HEK293T (cell line): ENCODE results near the gene KDM5A.

ENCODE experiments used
- CTCF ChIA-PET: fragments of 350-600 bp; formaldehyde crosslinking; extraction: SDS; loops from one replicate; lab custom pipeline; 2021; ENCODE audit warnings: antibody characterized with exemption, inconsistent platforms; lab: Yijun Ruan, JAX
- POLR2A ChIA-PET: fragments of 350-600 bp; formaldehyde crosslinking; extraction: SDS; loops from one replicate; lab custom pipeline; 2020; ENCODE audit warnings: antibody characterized with exemption, inconsistent platforms; lab: Yijun Ruan, JAX
- DNase-seq: peaks from one replicate; pipeline ENCODE4 v3.0.0; 2012; ENCODE audit warnings: mixed read lengths; ENCODE audit errors: extremely low spot score
- ARNT ChIP-seq: fragments of 450-650 bp; IDR thresholded peaks from 2 replicates; pipeline ENCODE4 v1.6.1; 2017; ENCODE audit warnings: mild to moderate bottlenecking
- BHLHE40 ChIP-seq: fragments of 450-650 bp; IDR thresholded peaks from 2 replicates; pipeline ENCODE4 v1.6.1; 2016; ENCODE audit warnings: mild to moderate bottlenecking, moderate library complexity, borderline replicate concordance
- CTBP1 ChIP-seq: fragments of 450-650 bp; IDR thresholded peaks from 2 replicates; pipeline ENCODE4 v1.6.1; 2016; ENCODE audit warnings: borderline replicate concordance
- ELF4 ChIP-seq: fragments of 450-650 bp; IDR thresholded peaks from 2 replicates; pipeline ENCODE4 v1.6.1; 2017; ENCODE audit warnings: antibody characterized with exemption
- FOXA1 ChIP-seq: fragments of 450-650 bp; IDR thresholded peaks from 2 replicates; pipeline ENCODE4 v1.6.1; 2016; ENCODE audit warnings: mild to moderate bottlenecking
- FOXK2 ChIP-seq: fragments of 450-650 bp; IDR thresholded peaks from 2 replicates; pipeline ENCODE4 v1.6.1; 2016; ENCODE audit warnings: mild to moderate bottlenecking
- FOXM1 ChIP-seq: fragments of 450-650 bp; IDR thresholded peaks from 2 replicates; pipeline ENCODE4 v1.6.1; 2017; ENCODE audit warnings: mild to moderate bottlenecking, borderline replicate concordance
- HDGF ChIP-seq: fragments of 450-650 bp; IDR thresholded peaks from 2 replicates; pipeline ENCODE4 v1.6.1; 2017; ENCODE audit warnings: antibody characterized with exemption, borderline replicate concordance
- L3MBTL2 ChIP-seq: fragments of 450-650 bp; conservative IDR thresholded peaks from 2 replicates; pipeline ENCODE4 v1.6.1; 2016; ENCODE audit warnings: mild to moderate bottlenecking
- LEF1 ChIP-seq: fragments of 450-650 bp; IDR thresholded peaks from 2 replicates; pipeline ENCODE4 v1.6.1; 2017; ENCODE audit warnings: mild to moderate bottlenecking, borderline replicate concordance
- NFRKB ChIP-seq: fragments of 450-650 bp; IDR thresholded peaks from 2 replicates; pipeline ENCODE4 v1.6.1; 2016; ENCODE audit warnings: mild to moderate bottlenecking, moderate library complexity
- SP1 ChIP-seq: fragments of 450-650 bp; IDR thresholded peaks from 2 replicates; pipeline ENCODE4 v1.6.1; 2017
- SUZ12 ChIP-seq: fragments of 450-650 bp; IDR thresholded peaks from 2 replicates; pipeline ENCODE4 v1.6.1; 2016; ENCODE audit warnings: mild to moderate bottlenecking
- TARDBP ChIP-seq: fragments of 450-650 bp; IDR thresholded peaks from 2 replicates; pipeline ENCODE4 v1.6.1; 2016
- ZNF384 ChIP-seq: fragments of 450-650 bp; IDR thresholded peaks from 2 replicates; pipeline ENCODE4 v1.6.1; 2016
- TF ChIP-seq, protein P1 (sequence below): fragments of 450-650 bp; IDR thresholded peaks from 2 replicates; pipeline ENCODE4 v1.6.1; 2016

Gene KDM5A

DNA sequence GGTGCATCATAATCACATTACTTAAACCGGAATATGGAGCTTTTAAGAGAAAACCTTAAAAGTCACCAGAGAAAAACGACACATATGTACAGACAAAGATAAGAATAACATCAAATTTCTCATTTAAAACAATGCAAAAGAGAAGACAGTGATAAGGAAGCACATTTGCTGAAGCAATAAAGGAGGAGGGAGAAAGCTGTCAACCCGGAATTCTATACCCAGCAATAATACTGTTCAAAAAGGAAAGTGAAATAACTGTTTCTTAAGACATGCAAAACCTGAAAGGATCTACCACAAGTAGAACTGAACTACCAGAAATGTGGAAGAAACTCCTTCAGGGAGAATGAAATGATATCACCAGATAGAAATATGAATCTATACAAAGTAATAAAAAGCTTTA, 141.8 kb downstream of the KDM5A start:
- POLR2A ChIA-PET = no interaction called here
- DNase-seq = no peak
- TF ChIP-seq CTBP1 (no peak), SUZ12 (no peak), ZNF384 (no peak), NFRKB (no peak), SP1 (no peak), ELF4 (no peak), BHLHE40 (no peak), TARDBP (no peak), FOXM1 (no peak), HDGF (no peak), ARNT (no peak)
- TF ChIP-seq, protein P1, sequence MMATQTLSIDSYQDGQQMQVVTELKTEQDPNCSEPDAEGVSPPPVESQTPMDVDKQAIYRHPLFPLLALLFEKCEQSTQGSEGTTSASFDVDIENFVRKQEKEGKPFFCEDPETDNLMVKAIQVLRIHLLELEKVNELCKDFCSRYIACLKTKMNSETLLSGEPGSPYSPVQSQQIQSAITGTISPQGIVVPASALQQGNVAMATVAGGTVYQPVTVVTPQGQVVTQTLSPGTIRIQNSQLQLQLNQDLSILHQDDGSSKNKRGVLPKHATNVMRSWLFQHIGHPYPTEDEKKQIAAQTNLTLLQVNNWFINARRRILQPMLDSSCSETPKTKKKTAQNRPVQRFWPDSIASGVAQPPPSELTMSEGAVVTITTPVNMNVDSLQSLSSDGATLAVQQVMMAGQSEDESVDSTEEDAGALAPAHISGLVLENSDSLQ = no peak
- CTCF ChIA-PET = interaction anchor here (0.7 kb wide), 1 partner anchor 88 kb away, joined by 3 read pairs; no protein-coding TSS in a partner anchor

DNA sequence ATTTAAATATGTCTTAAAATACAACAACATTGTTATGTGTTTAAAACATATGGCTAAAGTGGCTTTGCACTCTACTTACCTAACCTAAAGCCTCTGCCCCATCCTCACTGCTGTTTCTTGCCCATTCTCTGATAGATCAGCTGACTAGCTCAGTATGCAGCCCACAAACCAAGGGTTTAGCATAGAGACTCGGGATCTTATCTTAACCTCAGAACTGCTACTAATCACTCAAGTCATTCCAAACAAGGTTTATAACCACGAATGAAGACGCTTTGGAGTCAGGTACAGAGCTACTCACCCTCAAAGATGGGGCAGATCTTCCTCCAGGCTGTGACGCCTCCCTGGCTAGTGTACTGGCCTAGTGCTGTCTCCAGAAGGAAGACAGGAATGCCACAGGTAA, 145.7 kb downstream of the KDM5A start:
- POLR2A ChIA-PET = no interaction called here
- no peak for DNase-seq
- CTCF ChIA-PET = no interaction called here
- TF ChIP-seq ELF4 = no peak
- TF ChIP-seq LEF1 = no peak
- no peak for TF ChIP-seq ZNF384
- TF ChIP-seq TARDBP = no peak
- TF ChIP-seq, protein P1 = no peak
- TF ChIP-seq BHLHE40 = no peak
- no peak for TF ChIP-seq FOXA1
- TF ChIP-seq SP1 = no peak
- no peak for TF ChIP-seq FOXK2
- TF ChIP-seq CTBP1 = no peak
- TF ChIP-seq NFRKB = no peak

DNA sequence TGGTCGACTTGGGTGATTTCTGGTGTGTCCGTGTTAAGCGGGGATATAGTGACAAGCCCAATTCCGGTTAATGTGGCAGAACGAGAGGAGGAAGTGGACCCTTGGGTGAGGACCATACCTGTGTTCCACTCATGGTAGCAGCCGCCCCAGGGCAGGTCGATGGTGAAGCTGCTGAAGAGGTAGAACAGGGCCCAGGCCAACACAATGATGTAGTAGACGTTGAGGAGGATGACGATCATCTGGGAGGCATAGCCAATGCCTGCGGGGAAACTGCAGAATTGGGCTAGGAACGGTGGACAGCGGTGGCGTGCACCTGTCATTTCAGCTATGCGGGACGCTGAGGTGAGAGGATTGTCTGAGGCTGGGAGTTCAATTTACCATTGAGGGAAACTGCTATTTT, 146.6 kb downstream of the KDM5A start:
- TF ChIP-seq FOXA1 = no peak
- TF ChIP-seq HDGF = no peak
- no peak for TF ChIP-seq CTBP1
- no peak for TF ChIP-seq ARNT
- no peak for TF ChIP-seq SP1
- TF ChIP-seq FOXM1 = no peak
- no peak for TF ChIP-seq NFRKB
- TF ChIP-seq, protein P1 = no peak
- no peak for TF ChIP-seq L3MBTL2
- TF ChIP-seq BHLHE40 = no peak
- no peak for TF ChIP-seq ZNF384
- TF ChIP-seq TARDBP = no peak
- no peak for TF ChIP-seq LEF1
- no peak for TF ChIP-seq ELF4
- TF ChIP-seq SUZ12 = no peak
- no peak for TF ChIP-seq FOXK2
- ChIA-PET CTCF (no interaction called here), POLR2A (no interaction called here)
- DNase-seq = no peak

DNA sequence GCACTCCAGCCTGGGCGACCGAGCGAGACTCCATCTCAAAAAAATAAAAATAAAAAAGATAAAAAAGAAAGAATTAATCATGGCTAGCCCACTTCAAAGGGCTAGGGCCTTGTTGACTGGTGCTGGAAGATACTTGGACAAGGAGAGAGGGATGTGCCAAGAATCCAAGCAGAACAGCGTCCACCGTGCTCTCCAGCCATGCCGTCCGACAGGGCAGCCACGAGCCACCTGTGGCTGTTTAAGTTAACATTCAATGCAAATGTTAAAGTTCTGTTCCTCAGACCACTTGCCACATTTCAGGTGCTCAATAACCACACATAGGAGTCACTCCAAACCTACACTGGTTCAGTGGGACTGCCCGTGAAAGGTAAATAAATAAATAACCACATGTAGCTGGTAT, 147.9 kb downstream of the KDM5A start:
- ChIA-PET POLR2A (no interaction called here), CTCF (no interaction called here)
- no peak for DNase-seq
- TF ChIP-seq BHLHE40 = no peak
- TF ChIP-seq FOXM1 = no peak

DNA sequence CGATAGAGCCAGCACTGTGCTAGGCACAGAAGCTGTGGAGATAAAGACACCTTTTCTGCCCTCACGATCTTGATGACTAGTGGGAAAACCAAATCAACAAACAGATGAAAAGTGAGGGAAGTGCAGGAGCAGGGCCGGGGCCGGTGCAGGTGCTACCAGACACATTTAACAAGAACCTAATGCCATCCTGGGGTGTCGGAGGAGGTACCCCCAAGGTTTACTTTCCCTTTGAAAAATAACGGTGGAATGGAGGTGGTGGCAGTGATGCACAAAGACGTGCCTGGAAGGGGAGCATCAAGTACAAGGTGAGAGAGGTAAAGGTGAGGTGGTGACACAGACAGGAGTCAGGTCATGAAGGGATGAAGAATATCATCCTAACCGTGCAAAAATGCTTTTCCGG, 148.6 kb downstream of the KDM5A start:
- POLR2A ChIA-PET = no interaction called here
- no peak for DNase-seq
- CTCF ChIA-PET = no interaction called here
- TF ChIP-seq SUZ12 (no peak), L3MBTL2 (no peak), SP1 (no peak), HDGF (no peak), ZNF384 (no peak), BHLHE40 (no peak), FOXA1 (no peak), LEF1 (no peak), FOXM1 (no peak), NFRKB (no peak), TARDBP (no peak), CTBP1 (no peak), FOXK2 (no peak)
- TF ChIP-seq, protein P1 = no peak

DNA sequence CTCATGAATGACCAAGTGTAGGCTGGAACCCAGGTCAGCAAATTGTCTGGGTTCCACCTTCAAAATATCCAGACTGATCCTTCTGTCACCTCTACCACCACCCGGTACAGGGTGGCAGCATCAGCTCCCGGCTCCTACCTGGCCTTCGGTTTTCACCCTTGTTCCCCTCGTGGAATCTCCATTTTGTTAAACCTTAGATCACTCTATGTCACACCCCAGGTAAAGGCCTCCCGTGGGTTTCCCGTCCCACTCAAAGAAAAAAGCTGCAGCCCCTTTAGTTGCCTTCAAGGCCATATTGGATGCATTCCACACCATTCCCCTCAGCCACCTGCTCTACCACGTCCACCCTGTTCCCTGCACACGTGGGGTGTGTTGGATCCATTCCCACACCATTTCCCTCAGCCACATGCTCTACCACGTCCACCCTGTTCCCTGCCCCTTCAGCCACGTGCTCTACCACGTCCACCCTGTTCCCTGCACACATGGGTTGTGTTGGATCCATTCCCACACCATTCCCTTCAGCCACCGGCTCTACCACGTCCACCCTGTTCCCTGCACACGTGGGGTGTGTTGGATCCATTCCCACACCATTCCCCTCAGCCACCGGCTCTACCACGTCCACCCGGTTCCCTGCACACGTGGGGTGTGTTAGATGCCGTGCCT, 150.3 kb downstream of the KDM5A start:
- DNase-seq = no peak
- TF ChIP-seq L3MBTL2 (no peak), CTBP1 (no peak), ELF4 (no peak), NFRKB (no peak), HDGF (no peak), SUZ12 (no peak), BHLHE40 (no peak), LEF1 (no peak), TARDBP (no peak), ARNT (no peak)
- ChIA-PET POLR2A (no interaction called here), CTCF (no interaction called here)
